Lower leg skin (tissue), 3 donors: ENCODE results near the gene NFAM1.

ENCODE experiments used
- POLR2A ChIP-seq, 2 donors: fragments of 450-650 bp; IDR thresholded peaks; one replicate each; pipeline ENCODE4 v1.6.1; 2016 to 2017; ENCODE audit warnings: antibody characterized with exemption in 2 of 2, mild to moderate bottlenecking in 1 of 2, moderate library complexity in 1 of 2
- TF ChIP-seq, protein P1 (sequence below), 3 donors: fragments of 450-650 bp; IDR thresholded peaks; one replicate each; pipeline ENCODE4 v1.5.1; 2016; ENCODE audit warnings: antibody characterized with exemption in 3 of 3, mild to moderate bottlenecking in 3 of 3, moderate library complexity in 2 of 3

DNA sequence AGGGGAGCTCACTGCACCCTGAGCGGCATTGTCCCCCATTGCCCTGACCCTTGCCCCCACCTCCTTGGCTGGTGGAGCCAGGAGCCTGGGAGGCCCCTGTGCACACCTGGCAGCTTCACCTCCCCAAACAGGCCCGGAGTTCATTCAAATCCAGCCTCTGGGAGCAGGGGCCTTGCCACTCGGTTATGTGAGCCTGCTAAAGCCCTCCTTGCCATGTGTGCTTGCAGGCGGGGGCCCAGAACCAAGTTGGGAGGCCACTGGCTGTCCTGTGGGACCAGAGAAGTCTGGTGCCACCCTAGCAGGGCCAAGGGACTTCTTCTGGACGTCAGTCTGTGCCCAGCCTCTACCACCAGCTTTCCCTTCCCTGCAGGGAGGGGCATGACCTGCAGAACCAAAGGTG, 48.9 kb downstream of the NFAM1 start:
- TF ChIP-seq, protein P1, sequence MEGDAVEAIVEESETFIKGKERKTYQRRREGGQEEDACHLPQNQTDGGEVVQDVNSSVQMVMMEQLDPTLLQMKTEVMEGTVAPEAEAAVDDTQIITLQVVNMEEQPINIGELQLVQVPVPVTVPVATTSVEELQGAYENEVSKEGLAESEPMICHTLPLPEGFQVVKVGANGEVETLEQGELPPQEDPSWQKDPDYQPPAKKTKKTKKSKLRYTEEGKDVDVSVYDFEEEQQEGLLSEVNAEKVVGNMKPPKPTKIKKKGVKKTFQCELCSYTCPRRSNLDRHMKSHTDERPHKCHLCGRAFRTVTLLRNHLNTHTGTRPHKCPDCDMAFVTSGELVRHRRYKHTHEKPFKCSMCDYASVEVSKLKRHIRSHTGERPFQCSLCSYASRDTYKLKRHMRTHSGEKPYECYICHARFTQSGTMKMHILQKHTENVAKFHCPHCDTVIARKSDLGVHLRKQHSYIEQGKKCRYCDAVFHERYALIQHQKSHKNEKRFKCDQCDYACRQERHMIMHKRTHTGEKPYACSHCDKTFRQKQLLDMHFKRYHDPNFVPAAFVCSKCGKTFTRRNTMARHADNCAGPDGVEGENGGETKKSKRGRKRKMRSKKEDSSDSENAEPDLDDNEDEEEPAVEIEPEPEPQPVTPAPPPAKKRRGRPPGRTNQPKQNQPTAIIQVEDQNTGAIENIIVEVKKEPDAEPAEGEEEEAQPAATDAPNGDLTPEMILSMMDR (IDR thresholded peaks at IDR 0.05): no peak
- no peak for TF ChIP-seq POLR2A (IDR thresholded peaks at IDR 0.05)
